Type B pancreatic cell (in vitro differentiated cells): Measurements from ENCODE around the gene MYMX. TPM values are rescaled to one million over a fixed set of nuclear protein-coding genes. Genes with fewer than 3 reads are reported as not detected.

Experiments
- DNase-seq: peaks from one replicate; pipeline ENCODE4 v3.0.0; 2021; ENCODE audit warnings: mixed read lengths; ENCODE audit not compliant: unreplicated experiment; ENCODE audit errors: extremely low spot score
- H3K27ac Mint-ChIP-seq: 2 replicates; pipeline ENCODE4 v1.8.0; 2021; ENCODE audit warnings: mild to moderate bottlenecking, mixed read lengths
- H3K27me3 Mint-ChIP-seq: 2 replicates; pipeline ENCODE4 v1.8.0; 2021; ENCODE audit warnings: mixed read lengths
- H3K36me3 Mint-ChIP-seq: 2 replicates; pipeline ENCODE4 v1.8.0; 2021; ENCODE audit warnings: mixed read lengths
- H3K4me1 Mint-ChIP-seq: one replicate; pipeline ENCODE4 v1.8.0; 2021; ENCODE audit warnings: mixed read lengths; ENCODE audit not compliant: unreplicated experiment
- H3K4me3 Mint-ChIP-seq: 2 replicates; pipeline ENCODE4 v1.8.0; 2021; ENCODE audit warnings: mild to moderate bottlenecking, mixed read lengths
- H3K9me3 Mint-ChIP-seq: 2 replicates; pipeline ENCODE4 v1.8.0; 2021; ENCODE audit warnings: mixed read lengths
- CTCF ChIP-seq: fragments of 200-600 bp; sonication (generic); conservative IDR thresholded peaks from 2 replicates; pipeline ENCODE4 v1.5.0; 2021; ENCODE audit warnings: antibody characterized with exemption, mild to moderate bottlenecking
- total RNA-seq: library from RNA; stranded (reverse); gene quantifications from 2 replicates; pipeline ENCODE4 v1.2.1, GENCODE V29; 2021; ENCODE audit warnings: low replicate concordance

MYMX gene
- total RNA-seq, 1 donor from 2014 or later: 0.53 TPM

GRCh38 chr6:44238687-44239350 is 22.1 kb downstream of the MYMX start:
- Mint-ChIP-seq H3K9me3 (no peaks in the 10 kb centered on the region), H3K4me1 (peaks cover 25% of the 10 kb centered on the region), H3K36me3 (no peaks in the 10 kb centered on the region), H3K4me3 (peak overlapping the region; percentile 89), H3K27ac (peak overlapping the region; percentile 90), H3K27me3 (no peaks in the 10 kb centered on the region)
- TF ChIP-seq CTCF: no peak
- DNase-seq: no peak

- Mint-ChIP-seq H3K27ac (no peak overlapping the region), H3K4me3 (no peak overlapping the region), H3K27me3 (peaks cover 6% of the 10 kb centered on the region), H3K9me3 (no peaks in the 10 kb centered on the region), H3K4me1 (peaks cover 11% of the 10 kb centered on the region), H3K36me3 (peaks cover 11% of the 10 kb centered on the region)
- no peak for TF ChIP-seq CTCF
- no peak for DNase-seq
Observed at GRCh38 chr6:44243345-44243744, 26.6 kb downstream of the MYMX start.

- no peak for TF ChIP-seq CTCF
- Mint-ChIP-seq H3K4me1 (peaks cover 23% of the 10 kb centered on the region), H3K36me3 (peaks cover 27% of the 10 kb centered on the region), H3K27me3 (peaks cover 6% of the 10 kb centered on the region), H3K9me3 (no peaks in the 10 kb centered on the region), H3K27ac (peak overlapping the region; percentile 100), H3K4me3 (peak overlapping the region; percentile 99)
- DNase-seq: no peak
Observed at GRCh38 chr6:44245391-44245911, 28.7 kb downstream of the MYMX start.

DNA sequence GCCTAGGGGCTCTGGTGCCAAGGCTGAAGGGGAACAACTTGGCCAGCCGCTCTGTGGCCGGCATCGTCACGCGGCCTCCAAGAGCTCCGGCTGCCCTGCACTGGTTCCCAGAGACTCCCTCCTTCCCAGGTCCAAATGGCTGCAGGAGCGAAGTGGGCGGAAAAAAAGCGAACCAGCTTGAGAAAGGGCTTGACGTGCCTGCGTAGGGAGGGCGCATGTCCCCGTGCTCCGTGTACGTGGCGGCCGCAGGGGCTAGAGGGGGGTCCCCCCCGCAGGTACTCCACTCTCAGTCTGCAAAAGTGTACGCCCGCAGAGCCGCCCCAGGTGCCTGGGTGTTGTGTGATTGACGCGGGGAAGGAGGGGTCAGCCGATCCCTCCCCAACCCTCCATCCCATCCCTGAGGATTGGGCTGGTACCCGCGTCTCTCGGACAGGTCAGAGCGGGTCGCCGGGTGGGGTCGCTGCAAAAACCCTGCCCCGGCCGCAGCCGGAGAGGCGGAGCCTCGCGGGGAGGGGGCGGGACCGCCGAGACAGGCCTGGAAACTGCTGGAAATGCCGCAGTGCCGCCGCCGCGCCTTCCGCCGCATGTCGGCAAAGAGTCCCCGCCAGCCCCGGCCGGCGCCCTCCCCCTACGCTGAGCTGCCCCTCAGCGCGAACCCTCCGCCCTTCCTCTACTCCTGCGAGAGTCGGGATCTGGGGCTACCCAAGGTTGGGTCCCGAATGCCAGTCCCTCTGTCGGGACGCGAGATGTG is 29.4 kb downstream of the MYMX start:
- Mint-ChIP-seq H3K4me1 (peaks cover 24% of the 10 kb centered on the region), H3K27ac (peak overlapping the region; percentile 100), H3K4me3 (peak overlapping the region; percentile 99), H3K27me3 (peaks cover 6% of the 10 kb centered on the region), H3K9me3 (no peaks in the 10 kb centered on the region), H3K36me3 (peaks cover 29% of the 10 kb centered on the region)
- peak; percentile 91 for DNase-seq
- TF ChIP-seq CTCF: peak; percentile 42

DNA sequence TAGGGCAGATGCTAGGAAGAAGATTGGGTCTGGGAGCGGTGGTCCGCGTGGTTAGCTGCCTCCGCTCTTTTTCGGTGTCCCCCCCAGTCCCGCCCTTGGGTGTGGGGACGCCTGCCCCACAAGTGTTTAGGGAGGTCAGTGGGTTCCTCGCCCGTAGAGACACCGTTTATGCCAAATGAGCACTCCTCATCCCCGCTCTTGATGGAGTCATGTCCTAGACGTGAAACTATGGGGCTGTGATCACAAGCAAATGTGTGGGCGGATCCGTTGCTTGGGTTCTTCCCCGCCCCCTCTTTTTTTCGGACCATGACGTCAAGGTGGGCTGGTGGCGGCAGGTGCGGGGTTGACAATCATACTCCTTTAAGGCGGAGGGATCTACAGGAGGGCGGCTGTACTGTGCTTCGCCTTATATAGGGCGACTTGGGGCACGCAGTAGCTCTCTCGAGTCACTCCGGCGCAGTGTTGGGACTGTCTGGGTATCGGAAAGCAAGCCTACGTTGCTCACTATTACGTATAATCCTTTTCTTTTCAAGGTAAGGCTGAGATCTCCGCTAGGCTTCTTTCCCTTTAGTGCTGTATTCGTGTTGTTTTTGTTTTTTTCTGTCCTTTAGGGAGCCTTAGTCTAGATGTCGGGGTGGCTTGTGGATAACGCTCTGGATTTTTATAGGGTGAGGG is 30.1 kb downstream of the MYMX start, which contains the start of gene HSP90AB1:
HSP90AB1 (plus strand) TSS at position 439 of the 675 bp plus-strand sequence. CDS start 1,529 bp downstream, outside the sequence.
- H3K9me3 Mint-ChIP-seq: no peaks in the 10 kb centered on the region

More for the DNA sequence above, 30.1 kb downstream of the MYMX start, which contains the start of gene HSP90AB1:
- H3K27me3 Mint-ChIP-seq: peaks cover 6% of the 10 kb centered on the region
- H3K36me3 Mint-ChIP-seq: peaks cover 36% of the 10 kb centered on the region
- peak within 1 kb of the TSS; percentile 99 for H3K4me3 Mint-ChIP-seq
- TF ChIP-seq CTCF: no peak
- DNase-seq: peak; percentile 92
- peaks cover 27% of the 10 kb centered on the region for H3K4me1 Mint-ChIP-seq
- peak within 1 kb of the TSS; percentile 100 for H3K27ac Mint-ChIP-seq
